ENCODE results near the gene BBLN.

BBLN gene

DNA sequence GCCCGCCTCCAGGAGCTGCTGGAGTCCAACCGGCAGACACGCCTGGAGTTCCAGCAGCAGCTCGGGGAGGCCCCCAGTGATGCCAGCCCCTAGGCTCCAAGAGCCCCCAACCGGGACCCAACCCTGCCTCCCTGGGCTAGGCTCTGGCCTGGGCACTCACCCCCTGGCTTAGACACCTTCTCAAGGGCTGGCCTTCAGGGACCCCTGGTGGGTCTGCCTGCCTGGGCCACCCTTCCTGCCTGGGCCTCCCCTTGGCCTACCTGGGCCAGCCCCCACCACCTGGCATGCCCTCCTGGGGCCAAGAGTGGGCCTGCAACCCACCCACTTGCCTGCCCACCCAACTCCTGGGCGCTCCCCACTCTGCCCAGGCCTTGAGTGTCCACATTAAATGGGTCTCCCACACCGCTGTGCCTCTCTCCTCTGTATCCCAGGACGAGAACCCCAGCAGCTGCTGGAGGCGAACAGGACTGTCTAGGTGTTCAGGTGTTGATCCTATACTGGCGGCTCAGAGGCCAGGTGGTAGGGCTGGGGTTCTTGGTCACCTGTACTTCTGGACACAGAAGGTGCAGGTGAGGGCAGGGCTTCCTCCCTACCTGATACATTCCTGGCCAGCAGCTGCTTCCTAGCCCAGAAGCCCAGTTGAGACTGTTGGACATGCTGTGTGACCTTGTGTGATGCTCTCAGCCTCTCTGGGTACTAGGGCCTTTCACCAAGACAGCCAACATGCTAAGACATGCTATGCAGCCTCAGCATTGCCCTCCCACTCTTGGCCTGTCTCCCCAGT lies 3.6 kb downstream of the BBLN start:
- Histone ChIP-seq H3K14ac (ENCODE audit: low read length) (no peak overlapping the region), H3K9me3 (ENCODE audit: insufficient read depth, low read depth, low read length) (peaks cover 3% of the 10 kb centered on the region), H3K79me2 (ENCODE audit: control insufficient read depth, insufficient read depth, low read length, poor library complexity) (peaks cover 5% of the 10 kb centered on the region), H3K4ac (ENCODE audit: low read depth, low read length) (no peak overlapping the region), H4K8ac (ENCODE audit: low read depth, low read length) (no peak overlapping the region), H3K9ac (ENCODE audit: low read length) (no peak overlapping the region), H3K27ac (ENCODE audit: low read depth, low read length) (no peak overlapping the region), H4K91ac (ENCODE audit: low read depth, low read length) (no peak overlapping the region), H4K12ac (ENCODE audit: low read depth, low read length) (no peak overlapping the region), H2BK12ac (ENCODE audit: low read length) (no peak overlapping the region), H3K4me3 (ENCODE audit: low read depth, low read length) (no peak overlapping the region), H3K4me1 (ENCODE audit: control insufficient read depth in 1 of 2, insufficient read depth in 2 of 2, low read length in 2 of 2) (peaks cover 5 to 9% of the 10 kb centered on the region in 2 experiments), H3K23ac (ENCODE audit: low read length) (no peak overlapping the region), H2AFZ (ENCODE audit: insufficient read depth, low read length, poor library complexity) (no peak overlapping the region), H2AK5ac (ENCODE audit: low read length) (no peak overlapping the region), H3K4me2 (ENCODE audit: low read length) (no peak overlapping the region), H3K79me1 (ENCODE audit: low read length) (peaks cover 12% of the 10 kb centered on the region), H3K27me3 (ENCODE audit: insufficient read depth, low read length) (no peaks in the 10 kb centered on the region), H2BK120ac (ENCODE audit: insufficient read depth, low read length, poor library complexity) (no peak overlapping the region), H2BK5ac (ENCODE audit: low read depth, low read length, poor library complexity) (no peak overlapping the region), H3K18ac (ENCODE audit: low read length) (no peak overlapping the region), H3K36me3 (ENCODE audit: control insufficient read depth in 1 of 2, insufficient read depth in 2 of 2, low read length in 2 of 2) (peaks cover 55 to 58% of the 10 kb centered on the region in 2 experiments)
- no peak for DNase-seq
- no CpG with 5 or more reads among the region's 10 CpGs for WGBS (ENCODE audit: extremely low coverage, insufficient coverage, insufficient read length)

DNA sequence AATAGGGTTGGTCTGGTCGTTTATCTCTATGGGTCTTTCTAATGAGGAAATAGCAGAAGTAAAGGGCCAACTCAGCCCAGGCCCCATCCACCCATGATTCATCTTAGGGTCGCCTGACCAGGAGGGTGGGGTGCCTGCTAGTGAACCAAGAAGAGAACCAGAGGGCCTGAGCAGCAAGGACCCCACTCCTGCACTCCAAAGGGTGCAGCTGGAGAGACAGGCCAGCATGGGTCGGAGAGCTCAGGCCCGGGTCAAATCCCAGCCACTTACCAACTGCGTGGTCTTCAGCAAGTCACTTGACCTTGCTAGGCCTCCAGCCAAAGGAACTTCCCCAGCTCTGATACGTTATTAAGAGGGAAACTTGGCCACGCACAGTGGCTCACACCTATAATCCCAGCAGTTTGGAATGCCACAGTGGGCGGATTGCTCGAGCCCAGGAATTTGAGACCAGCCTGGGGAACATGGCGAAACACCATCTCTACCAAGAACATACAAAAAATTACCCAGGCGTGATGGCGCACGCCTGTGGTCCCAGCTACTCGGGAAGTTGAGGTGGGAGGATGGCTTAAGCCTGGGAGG lies 4.3 kb downstream of the BBLN start:
- no peak overlapping the region for H3K4ac ChIP-seq (ENCODE audit: low read depth, low read length)
- H2BK12ac ChIP-seq (ENCODE audit: low read length), result no peak overlapping the region
- no CpG with 5 or more reads among the region's 14 CpGs for WGBS (ENCODE audit: extremely low coverage, insufficient coverage, insufficient read length)
- H3K79me2 ChIP-seq (ENCODE audit: control insufficient read depth, insufficient read depth, low read length, poor library complexity), result peaks cover 5% of the 10 kb centered on the region
- H3K79me1 ChIP-seq (ENCODE audit: low read length), result peaks cover 10% of the 10 kb centered on the region
- H3K14ac ChIP-seq (ENCODE audit: low read length), result no peak overlapping the region
- H4K12ac ChIP-seq (ENCODE audit: low read depth, low read length), result no peak overlapping the region
- no peak overlapping the region for H2AFZ ChIP-seq (ENCODE audit: insufficient read depth, low read length, poor library complexity)
- no peak overlapping the region for H2AK5ac ChIP-seq (ENCODE audit: low read length)
- H3K4me2 ChIP-seq (ENCODE audit: low read length), result no peak overlapping the region
- H4K91ac ChIP-seq (ENCODE audit: low read depth, low read length), result no peak overlapping the region
- H2BK120ac ChIP-seq (ENCODE audit: insufficient read depth, low read length, poor library complexity), result no peak overlapping the region
- no peak overlapping the region for H3K23ac ChIP-seq (ENCODE audit: low read length)
- H3K9me3 ChIP-seq (ENCODE audit: insufficient read depth, low read depth, low read length), result peaks cover 3% of the 10 kb centered on the region
- H3K4me1 ChIP-seq (ENCODE audit: control insufficient read depth in 1 of 2, insufficient read depth in 2 of 2, low read length in 2 of 2), result peaks cover 2 to 7% of the 10 kb centered on the region in 2 experiments
- no peak for DNase-seq
- H3K27me3 ChIP-seq (ENCODE audit: insufficient read depth, low read length), result no peaks in the 10 kb centered on the region
- H3K27ac ChIP-seq (ENCODE audit: low read depth, low read length), result no peak overlapping the region
- H3K36me3 ChIP-seq (ENCODE audit: control insufficient read depth in 1 of 2, insufficient read depth in 2 of 2, low read length in 2 of 2), result peaks cover 61 to 64% of the 10 kb centered on the region in 2 experiments
- no peak overlapping the region for H3K18ac ChIP-seq (ENCODE audit: low read length)
- no peak overlapping the region for H3K9ac ChIP-seq (ENCODE audit: low read length)
- H4K8ac ChIP-seq (ENCODE audit: low read depth, low read length), result no peak overlapping the region
- no peak overlapping the region for H2BK5ac ChIP-seq (ENCODE audit: low read depth, low read length, poor library complexity)
- no peak overlapping the region for H3K4me3 ChIP-seq (ENCODE audit: low read depth, low read length)

DNA sequence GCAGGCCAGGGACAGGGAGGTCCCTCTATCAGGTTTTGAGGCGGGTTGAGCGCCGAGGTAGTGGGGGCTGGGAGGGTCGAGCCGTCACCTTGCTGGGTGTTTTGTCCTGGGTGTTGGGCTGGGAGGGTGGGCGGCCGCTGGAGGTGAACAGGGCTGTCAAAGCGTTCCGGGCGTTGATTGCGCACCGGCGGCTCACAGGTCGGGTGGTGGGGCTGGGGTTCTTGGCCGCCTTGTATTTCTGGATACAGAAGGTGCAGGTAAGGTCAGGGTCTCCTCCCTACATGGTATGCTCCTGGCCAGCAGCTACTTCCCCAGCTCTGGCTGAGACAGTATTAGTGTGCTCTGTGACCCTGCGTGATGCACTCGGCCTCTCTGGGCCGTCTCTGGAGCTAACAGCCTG lies 6.1 kb downstream of the BBLN start:
- no CpG with 5 or more reads among the region's 18 CpGs for WGBS (ENCODE audit: extremely low coverage, insufficient coverage, insufficient read length)
- Histone ChIP-seq H4K12ac (ENCODE audit: low read depth, low read length) (no peak overlapping the region), H3K79me1 (ENCODE audit: low read length) (no peaks in the 10 kb centered on the region), H3K79me2 (ENCODE audit: control insufficient read depth, insufficient read depth, low read length, poor library complexity) (no peaks in the 10 kb centered on the region), H3K4me2 (ENCODE audit: low read length) (no peak overlapping the region), H2BK12ac (ENCODE audit: low read length) (no peak overlapping the region), H2BK5ac (ENCODE audit: low read depth, low read length, poor library complexity) (no peak overlapping the region), H3K9me3 (ENCODE audit: insufficient read depth, low read depth, low read length) (peaks cover 3% of the 10 kb centered on the region), H3K4ac (ENCODE audit: low read depth, low read length) (no peak overlapping the region), H3K14ac (ENCODE audit: low read length) (no peak overlapping the region), H2AFZ (ENCODE audit: insufficient read depth, low read length, poor library complexity) (no peak overlapping the region), H3K18ac (ENCODE audit: low read length) (no peak overlapping the region), H3K4me3 (ENCODE audit: low read depth, low read length) (no peak overlapping the region), H3K4me1 (ENCODE audit: control insufficient read depth in 1 of 2, insufficient read depth in 2 of 2, low read length in 2 of 2) (no peaks in the 10 kb centered on the region), H3K27ac (ENCODE audit: low read depth, low read length) (no peak overlapping the region), H4K91ac (ENCODE audit: low read depth, low read length) (no peak overlapping the region), H4K8ac (ENCODE audit: low read depth, low read length) (no peak overlapping the region), H2AK5ac (ENCODE audit: low read length) (no peak overlapping the region), H3K27me3 (ENCODE audit: insufficient read depth, low read length) (no peaks in the 10 kb centered on the region), H3K36me3 (ENCODE audit: control insufficient read depth in 1 of 2, insufficient read depth in 2 of 2, low read length in 2 of 2) (peaks cover 70 to 77% of the 10 kb centered on the region in 2 experiments), H3K23ac (ENCODE audit: low read length) (no peak overlapping the region), H2BK120ac (ENCODE audit: insufficient read depth, low read length, poor library complexity) (no peak overlapping the region), H3K9ac (ENCODE audit: low read length) (no peak overlapping the region)
- DNase-seq, result no peak

DNA sequence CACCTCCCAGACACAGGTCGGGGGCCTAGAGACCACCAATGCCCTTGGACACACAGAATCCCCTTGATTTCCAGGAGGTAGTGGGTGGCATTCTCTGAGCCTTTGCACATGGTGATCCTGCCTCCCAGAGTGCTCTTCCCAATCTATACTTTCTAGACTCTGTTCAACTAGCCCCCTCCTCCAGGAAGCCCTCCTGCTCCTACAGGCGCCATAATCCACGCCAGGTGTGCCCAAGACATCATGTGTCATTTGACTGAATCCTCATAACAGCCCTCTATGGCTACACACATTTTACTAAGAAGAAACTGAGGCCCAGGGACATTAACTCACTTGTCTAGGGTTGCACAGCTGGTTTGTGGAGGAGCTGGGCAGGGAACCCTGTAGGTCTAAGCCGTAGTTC lies 7.1 kb downstream of the BBLN start:
- DNase-seq, result no peak
- no peak overlapping the region for H2BK12ac ChIP-seq (ENCODE audit: low read length)
- H3K4me2 ChIP-seq (ENCODE audit: low read length), result no peak overlapping the region
- no peak overlapping the region for H3K4ac ChIP-seq (ENCODE audit: low read depth, low read length)
- H3K27me3 ChIP-seq (ENCODE audit: insufficient read depth, low read length), result no peaks in the 10 kb centered on the region
- no peak overlapping the region for H2AK5ac ChIP-seq (ENCODE audit: low read length)
- H3K18ac ChIP-seq (ENCODE audit: low read length), result no peak overlapping the region
- no peak overlapping the region for H4K91ac ChIP-seq (ENCODE audit: low read depth, low read length)
- peaks cover 66 to 74% of the 10 kb centered on the region in 2 experiments for H3K36me3 ChIP-seq (ENCODE audit: control insufficient read depth in 1 of 2, insufficient read depth in 2 of 2, low read length in 2 of 2)
- no peaks in the 10 kb centered on the region for H3K79me2 ChIP-seq (ENCODE audit: control insufficient read depth, insufficient read depth, low read length, poor library complexity)
- no CpG with 5 or more reads among the region's 4 CpGs for WGBS (ENCODE audit: extremely low coverage, insufficient coverage, insufficient read length)
- no peak overlapping the region for H4K12ac ChIP-seq (ENCODE audit: low read depth, low read length)
- H2BK120ac ChIP-seq (ENCODE audit: insufficient read depth, low read length, poor library complexity), result no peak overlapping the region
- H3K27ac ChIP-seq (ENCODE audit: low read depth, low read length), result no peak overlapping the region
- H3K4me3 ChIP-seq (ENCODE audit: low read depth, low read length), result no peak overlapping the region
- H2AFZ ChIP-seq (ENCODE audit: insufficient read depth, low read length, poor library complexity), result no peak overlapping the region
- peaks cover 3% of the 10 kb centered on the region for H3K9me3 ChIP-seq (ENCODE audit: insufficient read depth, low read depth, low read length)
- H3K23ac ChIP-seq (ENCODE audit: low read length), result no peak overlapping the region
- no peak overlapping the region for H3K9ac ChIP-seq (ENCODE audit: low read length)
- H4K8ac ChIP-seq (ENCODE audit: low read depth, low read length), result no peak overlapping the region
- no peaks in the 10 kb centered on the region for H3K79me1 ChIP-seq (ENCODE audit: low read length)
- no peak overlapping the region for H3K14ac ChIP-seq (ENCODE audit: low read length)
- no peak overlapping the region for H2BK5ac ChIP-seq (ENCODE audit: low read depth, low read length, poor library complexity)
- H3K4me1 ChIP-seq (ENCODE audit: control insufficient read depth in 1 of 2, insufficient read depth in 2 of 2, low read length in 2 of 2), result no peaks in the 10 kb centered on the region
